K562 (cell line): Measurements from ENCODE around the gene SMIM29. TPM values are rescaled to one million over a fixed set of nuclear protein-coding genes. Genes with fewer than 3 reads are reported as not detected.
A peak's percentile ranks its signal among the peaks of the same experiment; 100 is the strongest.
"Not testable (repeated sequence)": the region's sequence is repeated elsewhere in the genome, so short reads cannot be mapped to it uniquely, and the experiment has no call there.

Experiments
- ATAC-seq: fragments of 200-7000 bp; cut with Tn5 transposase; 3 replicates; pipeline ENCODE4 v1.9.1; 2020; ENCODE audit warnings: moderate library complexity
- BruUV-seq: library from RNA; stranded (reverse); fragments of 400-500 nt; replicated peaks from 2 replicates; lab custom pipeline; 2021; lab: Mats Ljungman, UMichigan
- CTCF ChIA-PET: fragments of 300-600 bp; formaldehyde crosslinking; extraction: SDS; loops from one replicate; lab custom pipeline; 2021; ENCODE audit warnings: low intra/inter-chr PET ratio; lab: Yijun Ruan, JAX
- POLR2A ChIA-PET: fragments of 300-600, 350-650 bp; sonication (Branson Sonifier 250); formaldehyde crosslinking; extraction: SDS; loops from one replicate; lab custom pipeline; 2021; ENCODE audit warnings: antibody characterized with exemption, inconsistent platforms; lab: Yijun Ruan, JAX
- DNase-seq, 4 experiments: peaks; one replicate each; pipeline versions ENCODE4 v3.0.0 to v3.0.0-alpha.2; 2011 to 2018; ENCODE audit warnings: low spot score in 3 of 4, mixed read lengths in 3 of 4; ENCODE audit errors: extremely low read depth in 1 of 4
- FAIRE-seq: peaks from 2 replicates; lab custom pipeline; 2011; peaks lifted over from hg19 to GRCh38; lab: Jason Lieb, UNC
- H2AFZ ChIP-seq: 2 replicates; pipeline ENCODE4 v1.6.0; 2011; ENCODE audit warnings: low read depth, low read length, control low read depth, inconsistent platforms
- H3K27ac ChIP-seq: fragments of 200-600 bp; 3 replicates; pipeline ENCODE4 v1.8.0; 2011; ENCODE audit warnings: low read depth, mild to moderate bottlenecking, control low read depth, inconsistent platforms, low read length, moderate library complexity, mixed read lengths; ENCODE audit errors: extremely low read depth
- H3K27me3 ChIP-seq, 2 experiments: fragments of 300-600 bp in 1 of 2; 2 replicates in 1 of 2; 3 replicates in 1 of 2; pipeline versions ENCODE4 v1.6.0 to v1.8.0; 2011; ENCODE audit warnings: inconsistent platforms in 2 of 2, low read length in 2 of 2, mild to moderate bottlenecking in 1 of 2, mixed read lengths in 1 of 2, moderate library complexity in 1 of 2; ENCODE audit not compliant: control insufficient read depth in 2 of 2, insufficient read depth in 2 of 2
- H3K36me3 ChIP-seq: fragments of 300-600 bp; 3 replicates; pipeline ENCODE4 v1.8.0; 2011; ENCODE audit warnings: mild to moderate bottlenecking, low read length, inconsistent platforms; ENCODE audit not compliant: control insufficient read depth, insufficient read depth
- H3K4me1 ChIP-seq, 2 experiments: fragments of 200-600 bp in 1 of 2; replicated peaks in 1 of 2; 2 replicates in 1 of 2; 3 replicates in 1 of 2; pipeline versions ENCODE4 v1.5.1 to v1.8.0; 2011; ENCODE audit warnings: inconsistent platforms in 2 of 2, low read length in 2 of 2, mild to moderate bottlenecking in 1 of 2, mixed read lengths in 1 of 2, moderate library complexity in 1 of 2; ENCODE audit not compliant: control insufficient read depth in 2 of 2, insufficient read depth in 2 of 2
- H3K4me2 ChIP-seq: 2 replicates; pipeline ENCODE4 v1.6.1; 2011; ENCODE audit warnings: low read length, control low read depth, inconsistent platforms, mixed read lengths; ENCODE audit not compliant: insufficient read depth
- H3K4me3 ChIP-seq: fragments of 200-600 bp; sonication (generic), shearing (Covaris generic); 2 replicates; pipeline ENCODE4 v1.5.1; 2016; ENCODE audit warnings: control low read depth, inconsistent platforms
- H3K79me2 ChIP-seq: fragments of 200-600 bp; 3 replicates; pipeline ENCODE4 v1.8.0; 2011; ENCODE audit warnings: low read length, inconsistent platforms; ENCODE audit not compliant: control insufficient read depth, insufficient read depth
- H3K9ac ChIP-seq, 2 experiments: 2 replicates each; pipeline versions ENCODE4 v1.6.0 to v1.6.1; 2011; ENCODE audit warnings: low read depth in 2 of 2, low read length in 2 of 2, control low read depth in 1 of 2, inconsistent platforms in 1 of 2, mild to moderate bottlenecking in 1 of 2, mixed read lengths in 1 of 2; ENCODE audit not compliant: insufficient read depth in 1 of 2
- H3K9me1 ChIP-seq: one replicate; pipeline ENCODE4 v1.6.0; 2011; ENCODE audit warnings: inconsistent platforms, mild to moderate bottlenecking, low read length, moderate library complexity; ENCODE audit not compliant: control insufficient read depth, insufficient read depth
- H3K9me3 ChIP-seq: replicated peaks from 2 replicates; pipeline ENCODE4 v1.5.1; 2011; ENCODE audit warnings: low read depth, low read length, inconsistent platforms; ENCODE audit not compliant: control insufficient read depth, insufficient read depth
- H4K20me1 ChIP-seq: replicated peaks from 2 replicates; pipeline ENCODE4 v1.6.1; 2011; ENCODE audit warnings: low read length, inconsistent platforms, mixed read lengths; ENCODE audit not compliant: control insufficient read depth, insufficient read depth
- NFYB ChIP-seq: IDR thresholded peaks from 2 replicates; pipeline ENCODE4 v1.6.1; 2011; ENCODE audit warnings: mild to moderate bottlenecking, moderate library complexity; ENCODE audit not compliant: insufficient read length; ENCODE audit errors: extremely low read depth
- POLR2A ChIP-seq: fragments of 450-650 bp; conservative IDR thresholded peaks from 2 replicates; pipeline ENCODE4 v1.6.1; 2016
- SUPT5H ChIP-seq: fragments of 450-650 bp; IDR thresholded peaks from 2 replicates; pipeline ENCODE4 v1.6.1; 2016
- WGBS: fragments of 100-300 bp; shearing (Covaris generic); methylation state at CpG from one replicate; pipeline ENCODE4 v1.1.6; 2016; ENCODE audit warnings: low coverage, mixed read lengths; ENCODE audit not compliant: insufficient coverage; ENCODE audit errors: missing lambda C conversion rate; 5-methylcytosine and 5-hydroxymethylcytosine counted together
- in situ Hi-C: fragments of 300-500 bp; cut with MboI; formaldehyde crosslinking; loops from 4 replicates; pipeline ENCODE4 v1.15.0; 2018; ENCODE audit warnings: inconsistent platforms, mixed read lengths
- intact Hi-C: fragments of 100-400 bp; cut with micrococcal nuclease; formaldehyde crosslinking; loops from 2 replicates; pipeline ENCODE4 v1.14.2; 2022
- polyA plus RNA-seq, 8 experiments: library from polyadenylated mRNA; depleted of rRNA in 4 of 8; stranded (reverse) in 5 of 8; unstranded in 3 of 8; fragments of >200 nt; fragmentation: Nextera tagmentation in 2 of 8; fragmentation: Illumina TruSeq in 1 of 8; extraction: Ambion mirVana in 2 of 8; extraction: Trizol in 1 of 8; gene quantifications; 2 replicates each; pipeline versions ENCODE4 v1.2.1 to v1.2.3, GENCODE V29; 2011 to 2014; ENCODE audit warnings: inconsistent platforms in 1 of 8, missing spikeins in 1 of 8
- total RNA-seq, 7 experiments: library from RNA; depleted of rRNA in 6 of 7; stranded (reverse); fragments of >200 nt in 6 of 7; fragmentation: Illumina TruSeq in 2 of 7; extraction: Trizol in 2 of 7; gene quantifications; 2 replicates each; pipeline versions ENCODE4 v1.2.1 to v1.2.3, GENCODE V29; 2011 to 2021; ENCODE audit warnings: low replicate concordance in 1 of 7
- TF ChIP-seq, protein P1 (sequence below): sonication (generic); formaldehyde crosslinking; IDR thresholded peaks from 2 replicates; pipeline ENCODE4 v1.9.0; 2022; ENCODE audit warnings: mild to moderate bottlenecking, missing genetic modification reagents

SMIM29 gene
- total and polyA plus RNA-seq, 9 of the 15 experiments (the other 6 are each of a cell fraction or from before 2014, with no cell fraction given) = 6.5 to 36.7 (median 20.9) TPM

DNA sequence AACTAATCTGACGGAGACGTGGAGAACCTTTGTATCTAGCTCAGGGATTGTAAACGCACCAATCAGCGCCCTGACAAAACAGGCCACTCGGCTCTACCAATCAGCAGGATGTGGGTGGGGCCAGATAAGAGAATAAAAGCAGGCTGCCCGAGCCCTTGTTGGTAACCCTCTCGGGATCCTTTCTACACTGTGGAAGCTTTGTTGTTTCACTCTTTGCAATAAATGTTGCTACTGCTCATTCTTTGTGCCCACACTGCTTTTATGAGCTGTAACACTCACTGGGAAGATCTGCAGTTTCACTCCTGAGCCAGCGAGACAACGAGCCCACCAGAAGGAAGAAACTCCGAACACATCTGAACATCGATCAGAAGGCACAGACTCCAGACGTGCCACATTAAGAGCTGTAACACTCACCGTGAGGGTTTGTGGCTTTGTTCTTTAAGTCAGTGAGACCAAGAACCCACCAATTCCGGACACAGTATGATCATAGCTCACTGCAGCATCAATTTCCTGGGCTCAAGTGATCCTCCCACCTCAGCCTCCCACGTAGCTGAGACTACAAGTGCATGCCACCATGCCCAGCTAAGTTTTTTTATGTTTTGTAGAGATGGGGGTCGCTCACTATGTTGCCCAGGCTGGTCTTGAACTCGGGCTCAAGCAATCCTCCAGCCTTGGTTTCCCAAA is 21.0 kb upstream of the SMIM29 start:
- TSS peak; percentile 98 for BruUV-seq
- Histone ChIP-seq H3K4me1 (peaks cover 21 to 22% of the 10 kb centered on the region in 2 experiments), H3K27ac (peak overlapping the region; percentile 48; the same call in 1 of the 3 replicates), H2AFZ (0 out of 2 replicates have a peak overlapping the region, but pooled peaks have one; percentile 25)
- CTCF ChIA-PET, H4K20me1 ChIP-seq, DNase-seq, H3K9me1 ChIP-seq, H3K27me3 ChIP-seq, in situ Hi-C loops, H3K4me3 ChIP-seq, H3K4me2 ChIP-seq, H3K9me3 ChIP-seq, FAIRE-seq, H3K36me3 ChIP-seq, H3K9ac ChIP-seq, H3K79me2 ChIP-seq, ATAC-seq: not testable (repeated sequence)
- 81% methylated on average over 17 of the region's 17 CpGs for WGBS
- intact Hi-C loops = loop anchor here (10.0 kb wide), 1 partner anchor 125 kb away; the partner anchor contains the start of gene NUDT3
- TF ChIP-seq SUPT5H = peak; percentile 44
- TF ChIP-seq, protein P1, sequence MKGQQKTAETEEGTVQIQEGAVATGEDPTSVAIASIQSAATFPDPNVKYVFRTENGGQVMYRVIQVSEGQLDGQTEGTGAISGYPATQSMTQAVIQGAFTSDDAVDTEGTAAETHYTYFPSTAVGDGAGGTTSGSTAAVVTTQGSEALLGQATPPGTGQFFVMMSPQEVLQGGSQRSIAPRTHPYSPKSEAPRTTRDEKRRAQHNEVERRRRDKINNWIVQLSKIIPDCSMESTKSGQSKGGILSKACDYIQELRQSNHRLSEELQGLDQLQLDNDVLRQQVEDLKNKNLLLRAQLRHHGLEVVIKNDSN = peak; percentile 17; the same call in 1 of the 2 replicates
- peak; percentile 68 for TF ChIP-seq POLR2A
- peak; percentile 58 for TF ChIP-seq NFYB
- POLR2A ChIA-PET = interaction anchor here (1.0 kb wide), 1 partner anchor 37 kb away, joined by 3 read pairs; no protein-coding TSS in a partner anchor

GRCh38 chr6:34269132-34269531 is 20.3 kb upstream of the SMIM29 start:
- H3K9me3 ChIP-seq, H3K9ac ChIP-seq, DNase-seq, H2AFZ ChIP-seq, intact Hi-C loops, H3K4me2 ChIP-seq, BruUV-seq, H3K27me3 ChIP-seq, H4K20me1 ChIP-seq, H3K4me3 ChIP-seq, H3K27ac ChIP-seq, CTCF ChIA-PET, FAIRE-seq, ATAC-seq, in situ Hi-C loops, H3K9me1 ChIP-seq, H3K79me2 ChIP-seq, H3K36me3 ChIP-seq: not testable (repeated sequence)
- peaks cover 20 to 21% of the 10 kb centered on the region in 2 experiments for H3K4me1 ChIP-seq
- WGBS = 98% methylated on average over 11 of the region's 25 CpGs
- POLR2A ChIA-PET = interaction anchor here (1.0 kb wide), 1 partner anchor 36 kb away, joined by 3 read pairs; no protein-coding TSS in a partner anchor
